Measurements from ENCODE around the gene PRIMA1. TPM values are rescaled to one million over a fixed set of nuclear protein-coding genes. Genes with fewer than 3 reads are reported as not detected.
"Not testable (repeated sequence)": the region's sequence is repeated elsewhere in the genome, so short reads cannot be mapped to it uniquely, and the experiment has no call there.

Gene PRIMA1
- total RNA-seq, 1 experiment from 2014 or later, result not detected

- CTCF ChIA-PET, result no interaction called here
- Mint-ChIP-seq H3K4me3 (ENCODE audit: low read depth, unreplicated experiment) (no peak overlapping the region), H3K27me3 (ENCODE audit: unreplicated experiment) (peaks cover 73% of the 10 kb centered on the region), H3K27ac (ENCODE audit: unreplicated experiment) (no peak overlapping the region), H3K9me3 (ENCODE audit: low read depth, unreplicated experiment) (no peaks in the 10 kb centered on the region), H3K4me1 (ENCODE audit: low read depth, unreplicated experiment) (no peaks in the 10 kb centered on the region), H3K36me3 (ENCODE audit: insufficient read depth, unreplicated experiment) (no peaks in the 10 kb centered on the region)
- no peak for DNase-seq
- intact Hi-C loops (cut with micrococcal nuclease; ENCODE audit: unreplicated experiment), result no loop called here
- TF ChIP-seq CTCF (IDR thresholded peaks at IDR 0.05; ENCODE audit: unreplicated experiment), result no peak
- no TSS peak for BruUV-seq (replicated peaks)
Measured at GRCh38 chr14:93824076-93824475, 35.8 kb upstream of the PRIMA1 start.

- no peaks in the 10 kb centered on the region for H3K9me3 Mint-ChIP-seq (ENCODE audit: low read depth, unreplicated experiment)
- H3K4me1 Mint-ChIP-seq (ENCODE audit: low read depth, unreplicated experiment), result no peaks in the 10 kb centered on the region
- BruUV-seq (replicated peaks), result no TSS peak
- peaks cover 78% of the 10 kb centered on the region for H3K27me3 Mint-ChIP-seq (ENCODE audit: unreplicated experiment)
- H3K36me3 Mint-ChIP-seq (ENCODE audit: insufficient read depth, unreplicated experiment), result no peaks in the 10 kb centered on the region
- no peak for TF ChIP-seq CTCF (IDR thresholded peaks at IDR 0.05; ENCODE audit: unreplicated experiment)
- CTCF ChIA-PET, result no interaction called here
- intact Hi-C loops (cut with micrococcal nuclease; ENCODE audit: unreplicated experiment), result no loop called here
- no peak for DNase-seq
- no peak overlapping the region for H3K4me3 Mint-ChIP-seq (ENCODE audit: low read depth, unreplicated experiment)
- H3K27ac Mint-ChIP-seq (ENCODE audit: unreplicated experiment), result no peak overlapping the region
Measured at GRCh38 chr14:93821051-93821450, 32.8 kb upstream of the PRIMA1 start.

- CTCF ChIA-PET, result no interaction called here
- Mint-ChIP-seq H3K9me3 (ENCODE audit: low read depth, unreplicated experiment) (no peaks in the 10 kb centered on the region), H3K4me3 (ENCODE audit: low read depth, unreplicated experiment) (no peak overlapping the region), H3K27me3 (ENCODE audit: unreplicated experiment) (peaks cover 84% of the 10 kb centered on the region), H3K4me1 (ENCODE audit: low read depth, unreplicated experiment) (no peaks in the 10 kb centered on the region), H3K27ac (ENCODE audit: unreplicated experiment) (no peak overlapping the region), H3K36me3 (ENCODE audit: insufficient read depth, unreplicated experiment) (no peaks in the 10 kb centered on the region)
- intact Hi-C loops (cut with micrococcal nuclease; ENCODE audit: unreplicated experiment), result no loop called here
- TF ChIP-seq CTCF (IDR thresholded peaks at IDR 0.05; ENCODE audit: unreplicated experiment), result no peak
- no TSS peak for BruUV-seq (replicated peaks)
- DNase-seq, result no peak
Measured at GRCh38 chr14:93818857-93819256, 30.6 kb upstream of the PRIMA1 start.

- TF ChIP-seq CTCF (IDR thresholded peaks at IDR 0.05; ENCODE audit: unreplicated experiment), result no peak
- intact Hi-C loops (cut with micrococcal nuclease; ENCODE audit: unreplicated experiment), result no loop called here
- H3K4me3 Mint-ChIP-seq (ENCODE audit: low read depth, unreplicated experiment), result no peak overlapping the region
- no TSS peak for BruUV-seq (replicated peaks)
- CTCF ChIA-PET, result no interaction called here
- H3K9me3 Mint-ChIP-seq (ENCODE audit: low read depth, unreplicated experiment), result peaks cover 2% of the 10 kb centered on the region
- no peaks in the 10 kb centered on the region for H3K36me3 Mint-ChIP-seq (ENCODE audit: insufficient read depth, unreplicated experiment)
- no peaks in the 10 kb centered on the region for H3K4me1 Mint-ChIP-seq (ENCODE audit: low read depth, unreplicated experiment)
- no peak overlapping the region for H3K27ac Mint-ChIP-seq (ENCODE audit: unreplicated experiment)
- H3K27me3 Mint-ChIP-seq (ENCODE audit: unreplicated experiment), result peaks cover 79% of the 10 kb centered on the region
- DNase-seq, result no peak
Measured at GRCh38 chr14:93811676-93812075, 23.4 kb upstream of the PRIMA1 start.

GRCh38 chr14:93811020-93811419 is 22.7 kb upstream of the PRIMA1 start:
- DNase-seq, result no peak
- peaks cover 77% of the 10 kb centered on the region for H3K27me3 Mint-ChIP-seq (ENCODE audit: unreplicated experiment)
- intact Hi-C loops (cut with micrococcal nuclease; ENCODE audit: unreplicated experiment), result no loop called here
- H3K4me3 Mint-ChIP-seq (ENCODE audit: low read depth, unreplicated experiment), result no peak overlapping the region
- peaks cover 2% of the 10 kb centered on the region for H3K9me3 Mint-ChIP-seq (ENCODE audit: low read depth, unreplicated experiment)
- no peak overlapping the region for H3K27ac Mint-ChIP-seq (ENCODE audit: unreplicated experiment)
- TF ChIP-seq CTCF (IDR thresholded peaks at IDR 0.05; ENCODE audit: unreplicated experiment), result no peak
- H3K4me1 Mint-ChIP-seq (ENCODE audit: low read depth, unreplicated experiment), result no peaks in the 10 kb centered on the region
- no peaks in the 10 kb centered on the region for H3K36me3 Mint-ChIP-seq (ENCODE audit: insufficient read depth, unreplicated experiment)
- CTCF ChIA-PET, result no interaction called here
- BruUV-seq (replicated peaks), result no TSS peak

- H3K27ac Mint-ChIP-seq (ENCODE audit: unreplicated experiment); H3K36me3 Mint-ChIP-seq (ENCODE audit: insufficient read depth, unreplicated experiment); CTCF ChIA-PET; H3K4me1 Mint-ChIP-seq (ENCODE audit: low read depth, unreplicated experiment); BruUV-seq (replicated peaks); H3K9me3 Mint-ChIP-seq (ENCODE audit: low read depth, unreplicated experiment); DNase-seq; intact Hi-C loops (cut with micrococcal nuclease; ENCODE audit: unreplicated experiment); H3K4me3 Mint-ChIP-seq (ENCODE audit: low read depth, unreplicated experiment): not testable (repeated sequence)
- H3K27me3 Mint-ChIP-seq (ENCODE audit: unreplicated experiment), result peaks cover 76% of the 10 kb centered on the region
Measured at GRCh38 chr14:93809491-93810420, 21.5 kb upstream of the PRIMA1 start.

Measured in Calu3 (cell line).